Adrenal gland (tissue), 5 donors: ENCODE measurements around the gene A1BG.

ENCODE experiments used
- CTCF ChIP-seq, 6 experiments: fragments of 450-650 bp in 4 of 6; fragments of 200-600 bp in 2 of 6; sonication (generic) in 1 of 6; IDR thresholded peaks; 1 replicate in 5 of 6; 2 replicates in 1 of 6; pipeline versions ENCODE4 v1.5.1 to v1.8.0; 2016 to 2021; ENCODE audit warnings: antibody characterized with exemption in 6 of 6, mild to moderate bottlenecking in 2 of 6, moderate library complexity in 1 of 6
- POLR2A ChIP-seq, 2 donors: fragments of 450-650 bp; IDR thresholded peaks; one replicate each; pipeline ENCODE4 v1.6.1; 2017; ENCODE audit warnings: antibody characterized with exemption in 2 of 2, mild to moderate bottlenecking in 2 of 2, moderate library complexity in 1 of 2
- donor health status: DM: no; HTN: no; CAD: no.

DNA sequence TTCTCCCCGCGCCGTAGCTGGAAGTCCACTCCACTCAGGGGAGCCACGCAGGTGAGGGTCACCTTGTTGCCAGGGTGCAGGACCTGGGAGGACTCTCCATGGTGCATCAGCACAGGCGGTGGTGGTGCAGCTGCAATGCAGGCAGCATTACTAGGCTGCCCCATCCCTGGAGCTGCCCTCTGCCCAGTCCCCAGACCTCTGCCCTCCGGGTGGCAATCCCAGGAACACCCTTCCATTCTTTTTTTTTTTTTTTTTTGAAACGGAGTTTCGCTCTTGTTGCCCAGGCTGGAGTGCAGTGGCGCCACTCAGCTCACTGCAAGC lies 1.8 kb downstream of the A1BG start:
- no peak for TF ChIP-seq CTCF (IDR thresholded peaks at IDR 0.05)
- TF ChIP-seq POLR2A (IDR thresholded peaks at IDR 0.05) = no peak
